Adipose tissue (tissue), 3 donors: Measurements from ENCODE around the gene RAC2. TPM values are rescaled to one million over a fixed set of nuclear protein-coding genes. Genes with fewer than 3 reads are reported as not detected.
"Not testable (repeated sequence)": the region's sequence is repeated elsewhere in the genome, so short reads cannot be mapped to it uniquely, and the experiment has no call there.

ENCODE experiments used
- H3K27ac ChIP-seq: one replicate; pipeline ENCODE4 v1.5.1; 2013; ENCODE audit warnings: low read depth, low read length
- WGBS, 3 donors: extraction: QIAGEN DNeasy Blood & Tissue Kit; methylation state at CpG; one replicate each; pipeline ENCODE4 v1.1.7; 2013; 5-methylcytosine and 5-hydroxymethylcytosine counted together
- polyA plus RNA-seq, 3 donors: library from polyadenylated mRNA; stranded (reverse); fragments of 200-250 nt; gene quantifications; one replicate each; pipeline ENCODE4 v1.2.3, GENCODE V29; 2013
- donor health status: healthy with polysubstance abuse.
- donor health status: Bipolar disorder and iron deficiency.
- donor health status: healthy.

Gene RAC2
- polyA plus RNA-seq, 3 donors = 5.7 to 29.8 (median 26.9) TPM

DNA sequence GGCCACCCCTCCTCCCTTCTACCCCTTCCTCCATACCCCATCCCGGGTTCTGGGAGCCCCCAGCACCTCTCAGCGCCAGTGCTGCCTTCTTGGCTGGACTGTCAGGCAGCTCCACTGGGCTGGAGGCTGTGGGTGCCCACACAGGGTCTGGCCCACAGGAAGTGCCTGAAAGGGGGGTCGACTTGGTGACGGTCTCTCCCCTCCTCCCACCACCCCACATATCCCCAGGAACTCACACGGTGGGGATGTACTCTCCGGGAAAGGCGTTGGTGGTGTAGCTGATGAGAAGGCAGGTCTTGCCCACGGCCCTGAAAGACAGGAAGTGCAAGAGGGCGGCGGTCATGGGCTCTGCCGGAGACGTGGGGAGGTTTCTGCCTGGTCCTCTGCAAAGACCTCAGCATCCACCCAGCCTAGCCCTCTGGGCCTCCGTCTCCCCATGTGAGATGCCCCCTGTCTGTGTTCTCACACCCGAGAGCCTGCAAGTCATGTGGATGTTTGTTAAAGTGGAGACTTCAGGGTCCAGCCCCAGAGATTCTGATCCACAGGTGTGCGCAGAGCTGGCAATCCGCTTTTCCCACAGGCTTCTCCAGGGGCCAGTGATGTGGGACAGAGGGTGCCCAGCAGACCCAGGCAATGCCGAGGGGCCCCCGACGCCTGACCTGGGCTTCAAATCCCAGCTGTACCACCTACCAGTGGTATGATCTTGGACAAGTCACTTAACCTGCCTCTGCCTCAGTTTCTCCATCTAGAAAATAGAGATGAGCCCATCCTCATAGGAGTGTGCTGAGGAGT is 2.5 kb downstream of the RAC2 start:
- 42 to 58% (median 43%) methylated on average over 19 of the region's 19 CpGs for WGBS, 3 donors
- H3K27ac ChIP-seq = no peak overlapping the region

DNA sequence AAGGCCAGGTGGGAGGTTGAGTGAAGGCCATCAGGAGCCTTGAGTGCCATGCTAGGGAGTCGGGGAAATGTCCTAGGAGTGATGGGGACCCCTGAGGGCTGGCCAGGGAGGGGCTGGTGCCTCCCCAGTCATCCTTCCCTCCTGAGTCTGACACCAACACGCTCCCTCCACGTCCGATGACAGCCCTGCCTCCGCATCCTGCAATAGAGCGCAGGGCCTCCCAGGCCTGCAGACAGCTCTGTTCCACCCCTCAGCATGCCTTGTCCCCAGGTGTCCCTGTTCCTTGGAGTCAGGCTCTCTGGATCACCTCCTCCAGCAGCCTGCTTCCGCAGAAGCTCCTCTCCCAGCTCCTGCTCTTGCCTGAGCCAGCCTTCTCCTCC is 3.1 kb downstream of the RAC2 start:
- WGBS, 3 donors = 75 to 87% (median 78%) methylated on average over 7 of the region's 7 CpGs
- no peak overlapping the region for H3K27ac ChIP-seq

DNA sequence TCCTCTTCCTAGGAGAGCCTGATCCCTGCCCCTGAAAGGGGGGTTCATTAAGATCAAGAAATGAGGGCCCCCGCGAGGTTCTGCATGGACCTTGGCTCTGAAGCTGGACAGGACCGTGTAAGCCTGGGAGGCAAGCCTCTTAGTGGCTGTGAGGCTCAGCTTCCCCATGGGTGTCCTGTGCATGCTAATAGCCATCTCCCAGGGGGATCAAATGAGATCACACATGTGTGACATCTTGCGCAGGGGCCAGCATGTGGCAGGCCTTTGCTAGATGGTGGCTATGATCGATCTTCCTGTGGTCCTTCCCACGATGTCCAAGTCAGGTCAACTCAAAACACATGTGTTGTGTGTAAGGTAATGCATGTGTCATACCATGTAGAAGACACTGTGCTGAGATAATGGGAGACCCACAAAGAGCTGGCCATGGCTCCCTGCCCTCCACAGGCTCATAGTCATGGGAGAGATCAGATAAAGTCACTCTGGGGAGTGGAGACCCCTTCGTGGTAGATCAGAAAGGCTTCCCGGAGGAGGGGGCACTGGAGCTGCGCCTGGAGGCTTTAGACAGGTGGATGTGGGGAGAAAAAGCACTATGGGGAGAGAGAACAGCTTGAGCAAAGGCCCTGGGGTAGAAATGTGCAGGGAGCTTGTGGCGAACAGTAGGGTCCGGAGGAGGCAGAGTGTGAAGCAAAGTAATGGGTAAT is 3.7 kb downstream of the RAC2 start:
- WGBS, 3 donors = 74 to 85% (median 84%) methylated on average over 11 of the region's 11 CpGs
- no peak overlapping the region for H3K27ac ChIP-seq

DNA sequence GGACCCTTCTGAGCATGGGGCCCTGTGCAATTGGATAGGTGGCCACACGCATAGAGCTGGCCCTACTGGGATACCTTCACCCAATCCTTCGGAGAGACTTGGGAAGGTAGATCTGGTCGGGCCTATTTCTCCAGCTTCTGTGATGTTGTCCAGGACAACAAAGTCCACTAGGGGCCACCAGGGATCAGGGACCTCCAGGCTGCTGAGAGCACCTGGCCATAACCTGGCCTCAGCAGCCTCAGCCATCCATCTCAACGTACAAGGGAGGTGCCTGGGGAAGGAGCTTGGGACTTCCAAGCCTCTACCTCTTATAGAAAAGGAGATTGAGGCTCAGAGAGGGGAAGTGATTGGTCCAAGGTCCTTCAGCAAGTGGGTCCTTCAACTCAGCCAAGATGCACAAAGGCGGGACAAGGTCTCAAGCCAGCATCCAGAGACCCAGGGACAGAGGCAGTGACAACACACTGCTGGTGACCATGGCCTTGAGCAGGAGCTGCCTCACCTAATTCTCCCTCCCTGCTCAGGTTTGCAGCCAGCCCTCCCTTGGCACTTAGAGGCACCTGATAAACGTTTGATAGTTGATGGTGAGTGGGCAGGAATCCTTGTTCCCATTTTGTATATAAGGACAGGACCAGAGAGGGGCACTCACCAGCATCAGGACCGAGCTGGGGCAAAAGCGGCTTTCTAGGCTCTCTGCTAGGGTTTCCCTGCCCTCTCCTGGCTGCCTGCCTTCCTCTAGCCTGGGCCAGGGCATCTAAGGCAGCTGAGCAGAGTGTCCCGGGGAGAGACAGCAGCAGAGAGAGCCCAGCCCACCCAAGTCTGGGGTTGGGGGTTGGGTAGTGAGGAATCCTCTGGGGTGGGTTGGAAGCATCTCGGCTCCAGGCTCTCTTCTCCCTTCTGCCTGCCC is 4.5 kb downstream of the RAC2 start:
- no peak overlapping the region for H3K27ac ChIP-seq
- WGBS, 3 donors = 68 to 79% (median 73%) methylated on average over 10 of the region's 10 CpGs

DNA sequence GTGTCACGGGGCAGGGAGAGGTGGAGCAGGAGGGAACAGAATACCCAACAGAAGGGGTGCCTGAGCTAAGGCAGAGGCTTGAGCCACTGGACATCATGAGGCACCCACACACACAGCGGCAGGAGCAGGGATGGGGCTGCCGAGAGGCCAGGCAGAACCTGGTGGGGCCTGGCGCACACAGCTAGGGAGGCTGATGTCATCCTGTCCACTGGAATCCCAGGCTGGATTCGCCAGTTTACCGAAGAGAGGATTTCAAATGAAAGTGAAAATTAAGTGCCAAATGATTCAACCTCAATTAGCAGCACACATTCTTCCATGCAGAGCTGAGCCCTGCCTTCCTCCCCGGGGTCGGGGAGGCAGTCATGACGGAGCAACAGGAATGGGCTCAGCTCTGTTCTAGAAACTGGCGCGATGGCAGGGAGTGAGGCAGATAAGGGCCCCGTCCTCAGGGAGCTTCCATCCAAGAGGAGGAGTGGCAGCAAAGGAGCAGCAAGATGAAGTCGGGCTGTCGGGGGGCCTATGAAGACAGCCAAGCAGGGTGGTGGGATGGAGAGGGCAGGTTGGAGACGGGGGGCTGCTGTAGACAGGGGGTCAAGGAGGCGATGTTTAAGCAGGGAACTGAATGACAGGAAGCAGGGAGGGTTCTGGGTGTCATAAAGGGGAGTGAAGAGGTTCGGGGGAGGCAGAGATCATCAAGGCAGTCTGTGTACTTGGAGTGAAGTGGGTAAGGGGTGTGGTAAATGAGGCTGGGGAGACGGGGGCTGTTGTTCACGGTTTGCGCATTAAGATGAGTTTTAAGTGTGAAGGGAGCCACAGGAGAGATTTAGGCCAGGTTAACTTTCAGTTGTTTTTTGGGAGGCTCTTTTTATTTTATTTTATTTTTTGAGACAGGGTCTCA is 6.4 kb downstream of the RAC2 start:
- WGBS, 3 donors = 61 to 69% (median 67%) methylated on average over 20 of the region's 20 CpGs
- H3K27ac ChIP-seq = no peak overlapping the region

DNA sequence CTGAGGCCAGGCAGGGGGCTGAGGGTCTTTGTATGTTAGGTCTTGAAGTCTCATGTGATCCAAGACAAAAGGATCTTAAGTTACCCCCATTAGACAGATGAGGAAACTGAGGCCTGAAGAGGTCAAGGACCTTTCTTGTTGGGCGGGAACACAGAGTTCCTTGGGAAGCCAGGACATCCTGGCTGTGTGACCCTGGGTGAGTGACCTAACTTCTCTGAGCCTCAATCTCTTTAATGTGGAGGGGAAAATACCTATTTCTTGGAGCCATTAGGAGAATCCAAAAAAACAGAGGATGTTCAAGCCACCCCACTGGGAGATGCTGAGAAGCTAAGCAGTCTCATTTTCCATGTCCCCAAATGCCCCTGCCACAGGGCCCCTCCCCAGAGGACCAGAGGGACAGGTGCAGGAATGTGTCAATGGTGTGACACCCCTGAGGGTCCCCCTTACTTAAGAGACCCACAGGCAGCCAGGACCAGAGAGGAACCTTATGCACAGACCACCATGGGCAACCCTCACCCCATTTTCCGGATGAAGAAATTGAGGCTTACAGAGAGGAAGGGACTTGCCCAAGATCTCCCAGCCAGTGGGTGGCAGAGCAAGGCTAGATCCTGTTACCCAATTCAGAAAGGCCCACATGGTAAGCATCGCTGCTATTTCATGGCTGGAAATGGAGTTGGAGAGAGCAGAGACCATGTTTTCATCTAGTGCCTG is 8.0 kb downstream of the RAC2 start:
- no peak overlapping the region for H3K27ac ChIP-seq
- 66 to 93% (median 87%) methylated on average over 3 of the region's 3 CpGs for WGBS, 3 donors

DNA sequence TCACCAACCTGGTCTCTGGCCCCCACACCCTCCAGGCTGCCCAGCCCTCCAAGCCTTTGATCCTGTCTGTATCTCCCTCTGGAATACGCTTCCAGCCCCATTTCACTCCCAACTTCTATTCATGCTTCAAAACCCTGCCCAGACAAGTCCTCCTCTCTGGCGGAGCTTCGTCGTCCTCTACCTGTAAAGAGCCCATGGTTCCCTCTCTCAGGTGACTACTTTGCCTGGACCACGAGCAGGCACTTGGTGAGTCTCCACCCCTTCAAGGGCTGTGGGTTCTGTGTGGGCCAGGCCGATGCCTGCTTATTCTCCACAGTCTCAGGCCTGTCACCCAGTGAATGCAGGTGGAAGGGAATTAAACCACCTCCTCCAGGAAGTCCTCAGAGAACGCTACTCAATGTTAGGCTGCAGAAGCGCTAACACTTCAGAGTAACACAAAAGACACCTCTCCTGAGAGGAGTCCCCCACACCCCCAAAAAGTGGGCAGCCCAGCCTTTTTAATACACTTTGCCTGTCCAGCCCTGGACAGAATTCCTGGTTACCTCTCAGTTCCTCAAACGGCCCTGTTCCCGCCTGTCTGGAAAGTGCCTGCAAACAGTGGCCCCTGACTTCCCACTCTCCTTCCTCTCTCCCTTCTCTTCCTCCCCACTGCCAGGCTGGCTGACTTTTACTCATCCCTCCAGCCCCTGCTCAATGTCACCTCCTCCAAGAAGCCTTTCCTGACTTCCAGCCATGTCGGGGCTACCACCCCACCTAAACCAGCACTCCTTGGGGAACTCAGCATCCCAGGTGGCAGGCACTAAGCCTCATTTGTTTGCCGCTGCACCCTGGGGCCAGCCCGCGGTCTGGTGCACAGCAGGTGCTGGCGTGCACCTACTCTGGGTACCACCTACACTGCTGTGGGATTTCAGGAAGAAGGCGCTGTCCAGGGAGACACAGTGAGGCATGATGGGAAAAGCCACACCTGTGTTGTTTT is 9.0 kb downstream of the RAC2 start:
- 77 to 80% (median 77%) methylated on average over 16 of the region's 16 CpGs for WGBS, 3 donors
- H3K27ac ChIP-seq = no peak overlapping the region

DNA sequence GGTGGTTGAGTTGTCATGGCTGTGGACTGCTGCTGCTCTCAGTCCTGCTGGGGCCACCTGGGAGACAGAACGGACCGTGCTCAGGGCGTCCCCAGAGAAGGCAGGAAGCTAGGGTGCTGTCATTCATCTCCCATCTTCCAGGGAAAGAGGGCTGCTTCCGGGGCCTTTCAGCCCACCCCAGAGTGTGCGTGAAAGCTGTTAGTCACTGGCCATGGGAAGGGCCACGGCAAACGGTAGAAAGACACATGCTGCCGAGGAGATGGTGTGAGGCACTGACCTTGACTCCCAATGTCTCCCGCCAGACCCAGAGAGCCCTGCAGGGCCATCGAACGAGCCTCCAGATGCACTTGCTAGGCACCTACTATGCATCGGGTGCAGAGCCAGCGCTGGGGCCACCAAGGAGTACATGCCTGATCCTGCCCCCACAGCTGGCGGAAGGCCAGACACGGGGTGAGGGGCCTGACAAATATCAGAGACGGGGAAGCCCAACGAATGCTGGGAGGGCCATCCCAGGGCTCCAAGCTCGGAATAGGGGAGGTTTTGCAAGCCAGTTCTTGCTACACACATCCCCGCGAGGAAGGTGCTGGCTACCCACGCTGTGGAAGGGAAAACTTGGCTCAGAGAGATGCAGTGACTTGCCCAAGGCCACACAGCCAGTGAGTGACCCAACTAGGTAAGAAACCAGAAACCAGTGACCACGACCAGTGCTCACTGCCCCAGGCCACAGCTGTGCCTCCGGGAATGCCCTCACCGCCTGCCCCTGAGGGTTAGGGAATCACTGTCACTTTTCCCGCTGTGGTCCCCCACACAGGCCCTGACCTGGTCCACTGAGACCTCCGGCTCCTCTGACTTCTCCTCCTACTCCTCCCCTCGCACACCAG is 10.1 kb downstream of the RAC2 start:
- H3K27ac ChIP-seq = no peak overlapping the region
- 50 to 55% (median 51%) methylated on average over 27 of the region's 27 CpGs for WGBS, 3 donors

DNA sequence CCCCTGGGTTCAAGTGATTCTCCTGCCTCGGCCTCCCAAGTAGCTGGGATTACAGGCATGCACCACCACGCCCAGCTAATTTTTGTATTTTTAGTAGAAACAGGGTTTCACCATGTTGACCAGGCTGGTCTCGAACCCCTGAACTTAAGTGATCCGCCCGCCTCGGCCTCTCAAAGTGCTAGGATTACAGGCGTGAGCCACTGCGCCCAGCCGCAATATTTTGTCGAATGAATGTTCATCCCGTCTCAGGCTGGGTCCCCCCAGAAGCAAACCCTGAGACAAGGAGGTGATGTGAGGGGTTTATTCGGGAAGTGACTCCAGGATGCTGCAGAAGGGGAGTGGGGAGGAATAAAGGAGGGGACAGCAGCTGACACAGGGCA is 10.7 kb downstream of the RAC2 start:
- WGBS, 3 donors = 87 to 92% (median 88%) methylated on average over 12 of the region's 12 CpGs
- H3K27ac ChIP-seq = not testable (repeated sequence)

DNA sequence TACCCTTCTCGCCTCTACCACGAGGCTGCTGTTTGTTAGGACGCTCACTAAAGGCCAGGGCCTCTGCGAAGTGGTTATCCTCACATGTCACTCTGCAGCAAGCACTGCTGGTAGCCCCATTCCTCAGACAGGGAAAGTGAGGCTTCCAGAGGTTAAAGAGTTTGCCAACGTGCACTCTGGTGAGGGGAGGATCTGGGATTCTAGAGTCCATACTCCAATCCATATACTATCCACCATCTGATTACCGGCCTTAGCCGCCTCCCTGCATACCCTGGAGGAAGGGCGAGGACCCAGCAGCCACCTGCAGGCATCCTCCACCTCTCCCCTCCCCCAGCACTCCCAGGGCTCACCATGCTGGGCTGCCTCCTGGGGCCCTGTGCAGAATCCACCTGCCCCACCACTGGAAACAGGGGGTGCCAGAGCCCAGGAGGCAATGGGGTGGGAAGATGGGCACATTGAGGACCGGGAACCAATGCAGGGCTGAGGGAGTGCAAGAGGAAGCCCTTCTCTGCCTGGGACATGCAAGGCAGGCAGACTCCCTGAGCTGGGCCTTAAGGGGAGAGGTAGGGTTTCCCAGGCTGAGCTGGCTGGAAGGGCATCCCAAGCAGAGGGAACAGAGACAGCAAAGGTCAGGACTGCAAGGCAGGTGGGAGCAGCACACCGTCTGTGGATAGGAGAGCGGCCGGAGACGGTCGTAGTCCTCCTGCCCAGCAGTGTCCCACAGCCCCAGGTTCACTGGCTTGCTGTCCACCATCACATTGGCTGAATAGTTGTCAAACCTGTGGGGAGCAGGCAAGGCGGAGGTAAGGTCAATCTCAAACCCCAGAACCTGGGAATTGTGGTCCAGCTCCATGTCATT is 11.7 kb downstream of the RAC2 start:
- H3K27ac ChIP-seq = no peak overlapping the region
- WGBS, 3 donors = 83 to 89% (median 84%) methylated on average over 15 of the region's 15 CpGs

DNA sequence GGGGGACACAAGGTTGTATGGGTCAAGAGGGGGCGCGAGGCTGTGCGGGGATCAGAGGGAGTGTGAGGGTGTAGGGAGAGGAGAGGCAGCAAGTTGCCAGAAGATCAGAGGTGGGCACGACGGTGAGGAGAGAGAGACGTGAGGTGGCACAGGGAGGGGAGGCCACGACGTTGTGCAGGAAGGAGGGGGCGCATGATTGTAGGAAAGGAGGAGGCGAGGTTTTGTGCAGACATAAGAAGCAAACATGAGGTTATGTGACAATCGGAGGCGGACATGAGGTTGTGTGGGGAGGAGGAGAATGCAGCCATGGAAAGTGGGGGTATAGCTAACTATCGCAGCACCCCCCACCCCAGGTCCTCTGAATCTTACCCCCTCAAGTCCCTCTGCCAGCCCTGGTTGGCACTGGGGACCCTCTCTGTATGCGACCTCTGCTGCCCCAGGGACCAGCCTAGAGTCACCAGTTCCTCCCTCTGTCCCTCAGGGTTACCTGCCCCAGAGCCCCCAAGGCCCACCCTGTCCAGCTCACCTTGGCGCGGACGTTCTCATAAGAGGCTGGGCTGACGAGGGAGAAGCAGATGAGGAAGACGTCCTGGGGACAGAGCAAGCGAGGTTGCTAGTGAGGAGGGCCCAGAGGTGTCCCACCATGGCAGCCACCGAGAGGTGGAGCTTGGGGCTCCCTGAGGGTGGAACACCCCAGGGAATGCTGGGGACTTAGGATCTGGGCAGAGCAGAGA is 12.5 kb downstream of the RAC2 start:
- no peak overlapping the region for H3K27ac ChIP-seq
- 77 to 84% (median 81%) methylated on average over 21 of the region's 21 CpGs for WGBS, 3 donors

DNA sequence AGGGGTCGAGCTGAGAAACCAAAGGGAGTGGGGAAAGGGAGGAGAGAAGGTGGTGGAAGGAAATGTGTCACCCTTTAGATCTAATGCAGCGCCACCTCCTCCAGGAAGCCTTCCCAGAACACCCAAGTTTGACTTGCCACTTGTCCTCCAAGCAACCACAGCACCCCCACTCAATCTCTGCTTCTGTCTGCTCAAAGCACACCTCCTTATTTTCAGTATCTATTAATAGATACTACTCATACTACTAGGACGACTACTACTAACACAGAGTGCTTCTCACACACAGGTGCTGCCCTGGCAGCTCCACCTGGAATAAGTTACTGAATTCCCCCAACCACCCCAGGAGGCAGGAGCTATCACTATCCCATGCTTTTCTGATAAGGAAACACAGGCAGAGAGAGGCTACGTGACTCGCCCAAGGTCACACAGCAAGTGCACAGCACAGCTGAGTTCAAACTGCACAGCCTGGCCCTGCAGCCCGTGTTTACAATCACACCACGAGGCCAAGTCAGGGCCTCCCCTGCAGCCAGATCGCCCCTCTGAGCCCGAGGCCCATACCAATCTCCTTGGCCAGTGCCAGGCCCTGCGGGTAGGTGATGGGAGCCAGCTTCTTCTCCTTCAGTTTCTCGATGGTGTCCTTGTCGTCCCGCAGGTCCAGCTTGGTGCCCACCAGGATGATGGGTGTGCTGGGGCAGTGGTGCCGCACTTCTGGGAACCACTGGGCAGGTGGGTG is 13.2 kb downstream of the RAC2 start:
- no peak overlapping the region for H3K27ac ChIP-seq
- 44 to 76% (median 73%) methylated on average over 14 of the region's 14 CpGs for WGBS, 3 donors

DNA sequence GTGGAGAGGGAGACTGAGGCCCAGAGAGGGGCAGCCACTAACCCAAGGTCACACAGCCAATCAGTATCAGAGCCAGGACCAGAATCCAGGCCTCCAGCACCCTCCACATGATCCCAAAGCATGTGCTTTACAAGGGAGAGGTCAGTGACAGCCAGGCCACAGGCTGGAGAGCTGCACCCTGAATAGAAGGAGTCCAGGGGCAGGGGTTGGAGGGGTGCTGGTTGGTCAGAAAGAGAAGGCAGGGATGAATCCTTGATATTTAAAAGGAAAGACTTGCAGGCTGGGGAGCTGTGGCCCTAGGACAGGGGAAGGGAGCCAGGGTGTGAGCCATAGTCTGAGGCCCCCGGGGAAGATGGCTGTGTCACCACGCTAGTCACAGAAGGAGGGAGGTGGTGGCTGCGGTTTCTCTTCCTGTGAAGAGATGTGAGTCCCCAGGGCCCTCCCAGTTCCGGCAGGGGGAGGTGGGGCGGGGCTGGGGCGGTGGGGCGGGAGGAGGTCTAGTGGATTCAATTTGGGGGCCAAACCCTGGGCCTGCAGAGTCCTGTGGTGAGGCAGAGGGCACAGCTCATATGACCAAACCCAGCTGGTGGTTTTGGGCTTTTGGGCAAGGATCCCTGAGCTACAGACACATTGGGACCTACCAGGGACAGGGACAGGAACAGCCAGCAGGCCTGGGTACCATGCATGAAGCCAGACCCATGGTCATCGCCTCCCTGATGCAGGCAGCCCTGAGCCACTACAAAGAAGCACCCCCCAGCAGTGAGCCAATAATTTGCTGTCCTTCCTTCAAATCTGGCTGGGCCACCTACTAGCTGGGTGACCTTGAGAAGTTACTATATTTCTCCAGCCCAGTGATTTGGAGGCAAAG is 14.0 kb downstream of the RAC2 start:
- H3K27ac ChIP-seq = peak overlapping the region; percentile 65
- 30 to 73% (median 40%) methylated on average over 8 of the region's 8 CpGs for WGBS, 3 donors
